WTC11 (cell line): ENCODE data around the gene ISCA2. TPM values are rescaled to one million over a fixed set of nuclear protein-coding genes. Genes with fewer than 3 reads are reported as not detected.

Experiments
- ATAC-seq: fragments of 200-7000 bp; cut with Tn5 transposase; 2 replicates; pipeline ENCODE4 v1.10.0; 2021; ENCODE audit warnings: mild to moderate bottlenecking, moderate library complexity
- CTCF ChIA-PET: fragments of 300-600 bp; sonication (Branson Sonifier 250); formaldehyde crosslinking; loops from one replicate; lab custom pipeline; 2021; ENCODE audit warnings: antibody characterized with exemption; lab: Charles Lee
- POLR2A ChIA-PET: fragments of 350-600 bp; sonication (Branson Sonifier 250); formaldehyde crosslinking; loops from one replicate; lab custom pipeline; 2021; ENCODE audit warnings: antibody characterized with exemption; lab: Charles Lee
- DNase-seq: peaks from one replicate; pipeline ENCODE4 v3.0.0; 2021; ENCODE audit warnings: low spot score
- H3K27ac Mint-ChIP-seq: 2 replicates; pipeline ENCODE4 v1.8.0; 2021; ENCODE audit warnings: mixed read lengths
- H3K27me3 Mint-ChIP-seq: 2 replicates; pipeline ENCODE4 v1.8.0; 2021; ENCODE audit warnings: low read depth, mild to moderate bottlenecking, moderate library complexity, mixed read lengths
- H3K36me3 Mint-ChIP-seq: 2 replicates; pipeline ENCODE4 v1.8.0; 2021; ENCODE audit warnings: mixed read lengths
- H3K4me1 Mint-ChIP-seq: 2 replicates; pipeline ENCODE4 v1.8.0; 2022; ENCODE audit warnings: mixed read lengths
- H3K4me3 Mint-ChIP-seq: 2 replicates; pipeline ENCODE4 v1.8.0; 2021; ENCODE audit warnings: mild to moderate bottlenecking, moderate library complexity, mixed read lengths
- H3K9me3 Mint-ChIP-seq: 2 replicates; pipeline ENCODE4 v1.8.0; 2021; ENCODE audit warnings: mixed read lengths
- ATF1 ChIP-seq: sonication (generic); formaldehyde crosslinking; IDR thresholded peaks from 2 replicates; pipeline ENCODE4 v1.8.1; 2023; ENCODE audit warnings: mild to moderate bottlenecking, moderate library complexity, missing genetic modification reagents
- ELF4 ChIP-seq: sonication (generic); formaldehyde crosslinking; IDR thresholded peaks from 2 replicates; pipeline ENCODE4 v1.8.1; 2022; ENCODE audit warnings: low read depth, mild to moderate bottlenecking, moderate library complexity, missing genetic modification reagents
- FOXP1 ChIP-seq: sonication (generic); formaldehyde crosslinking; IDR thresholded peaks from 2 replicates; pipeline ENCODE4 v1.8.0; 2022; ENCODE audit warnings: missing genetic modification reagents, mild to moderate bottlenecking, moderate library complexity, borderline replicate concordance
- GABPB1 ChIP-seq: sonication (generic); formaldehyde crosslinking; IDR thresholded peaks from 2 replicates; pipeline ENCODE4 v1.8.1; 2023; ENCODE audit warnings: mild to moderate bottlenecking, missing genetic modification reagents
- JAZF1 ChIP-seq: fragments of 250-450 bp; sonication (Bioruptor Pico); IDR thresholded peaks from 2 replicates; pipeline ENCODE4 v1.9.0; 2021; ENCODE audit warnings: moderate library complexity, mild to moderate bottlenecking, inconsistent platforms
- JUN ChIP-seq: sonication (generic); formaldehyde crosslinking; IDR thresholded peaks from 2 replicates; pipeline ENCODE4 v1.8.0; 2023; ENCODE audit warnings: mild to moderate bottlenecking, missing genetic modification reagents
- KAT7 ChIP-seq: sonication (generic); formaldehyde crosslinking; IDR thresholded peaks from 2 replicates; pipeline ENCODE4 v1.8.1; 2023; ENCODE audit warnings: missing genetic modification reagents, mild to moderate bottlenecking, borderline replicate concordance
- NR1H2 ChIP-seq: sonication (generic); formaldehyde crosslinking; IDR thresholded peaks from 2 replicates; pipeline ENCODE4 v1.9.0; 2021; ENCODE audit warnings: mild to moderate bottlenecking, moderate library complexity, missing genetic modification reagents
- PRRX2 ChIP-seq: fragments of 250-450 bp; sonication (Bioruptor Pico); IDR thresholded peaks from 2 replicates; pipeline ENCODE4 v1.8.0; 2021; ENCODE audit warnings: mild to moderate bottlenecking
- RELA ChIP-seq: sonication (generic); formaldehyde crosslinking; IDR thresholded peaks from 2 replicates; pipeline ENCODE4 v1.8.1; 2022; ENCODE audit warnings: missing genetic modification reagents, mild to moderate bottlenecking, borderline replicate concordance
- SMAD4 ChIP-seq: sonication (generic); formaldehyde crosslinking; IDR thresholded peaks from 2 replicates; pipeline ENCODE4 v1.8.0; 2022; ENCODE audit warnings: mild to moderate bottlenecking, missing genetic modification reagents
- SOX15 ChIP-seq: fragments of 250-450 bp; sonication (Bioruptor Pico); IDR thresholded peaks from 2 replicates; pipeline ENCODE4 v1.9.0; 2021; ENCODE audit warnings: mild to moderate bottlenecking
- TCF7 ChIP-seq: sonication (generic); formaldehyde crosslinking; IDR thresholded peaks from 2 replicates; pipeline ENCODE4 v1.8.0; 2022; ENCODE audit warnings: mild to moderate bottlenecking, low read depth, missing genetic modification reagents, moderate library complexity
- TEAD1 ChIP-seq: sonication (generic); formaldehyde crosslinking; IDR thresholded peaks from 2 replicates; pipeline ENCODE4 v1.8.0; 2022; ENCODE audit warnings: mild to moderate bottlenecking, missing genetic modification reagents
- ZNF138 ChIP-seq: sonication (generic); formaldehyde crosslinking; conservative IDR thresholded peaks from 2 replicates; pipeline ENCODE4 v1.8.1; 2022; ENCODE audit warnings: mild to moderate bottlenecking, moderate library complexity, missing genetic modification reagents
- total RNA-seq: library from RNA; stranded (reverse); gene quantifications from 3 replicates; pipeline ENCODE4 v1.2.3, GENCODE V29; 2021
- TF ChIP-seq, protein P1 (sequence below): sonication (generic); formaldehyde crosslinking; IDR thresholded peaks from 2 replicates; pipeline ENCODE4 v1.8.1; 2022; ENCODE audit warnings: low read depth, missing genetic modification reagents, borderline replicate concordance
- TF ChIP-seq, protein P2 (sequence below): sonication (generic); formaldehyde crosslinking; IDR thresholded peaks from 2 replicates; pipeline ENCODE4 v1.8.1; 2023; ENCODE audit warnings: mild to moderate bottlenecking, moderate library complexity, missing genetic modification reagents
- TF ChIP-seq, protein P3 (sequence below): sonication (generic); formaldehyde crosslinking; IDR thresholded peaks from 2 replicates; pipeline ENCODE4 v1.8.0; 2023; ENCODE audit warnings: mild to moderate bottlenecking, missing genetic modification reagents
- TF ChIP-seq, protein P4 (sequence below): sonication (generic); formaldehyde crosslinking; IDR thresholded peaks from 2 replicates; pipeline ENCODE4 v1.8.0; 2023; ENCODE audit warnings: missing genetic modification reagents
- TF ChIP-seq, protein P5 (sequence below): fragments of 250-450 bp; sonication (Bioruptor Pico); IDR thresholded peaks from 2 replicates; pipeline ENCODE4 v1.9.0; 2021; ENCODE audit warnings: mild to moderate bottlenecking
- TF ChIP-seq, protein P6 (sequence below): sonication (generic); formaldehyde crosslinking; IDR thresholded peaks from 2 replicates; pipeline ENCODE4 v1.8.1; 2022; ENCODE audit warnings: mild to moderate bottlenecking, missing genetic modification reagents, moderate library complexity, borderline replicate concordance
- TF ChIP-seq, protein P7 (sequence below): fragments of 250-450 bp; sonication (Bioruptor Pico); IDR thresholded peaks from 2 replicates; pipeline ENCODE4 v1.9.0; 2021; ENCODE audit warnings: mild to moderate bottlenecking
- TF ChIP-seq, protein P8 (sequence below): fragments of 250-450 bp; sonication (Bioruptor Pico); IDR thresholded peaks from 2 replicates; pipeline ENCODE4 v2.1.2; 2022; ENCODE audit warnings: mild to moderate bottlenecking, moderate library complexity

Gene ISCA2
- total RNA-seq, 1 experiment from 2014 or later: 50.1 TPM

DNA sequence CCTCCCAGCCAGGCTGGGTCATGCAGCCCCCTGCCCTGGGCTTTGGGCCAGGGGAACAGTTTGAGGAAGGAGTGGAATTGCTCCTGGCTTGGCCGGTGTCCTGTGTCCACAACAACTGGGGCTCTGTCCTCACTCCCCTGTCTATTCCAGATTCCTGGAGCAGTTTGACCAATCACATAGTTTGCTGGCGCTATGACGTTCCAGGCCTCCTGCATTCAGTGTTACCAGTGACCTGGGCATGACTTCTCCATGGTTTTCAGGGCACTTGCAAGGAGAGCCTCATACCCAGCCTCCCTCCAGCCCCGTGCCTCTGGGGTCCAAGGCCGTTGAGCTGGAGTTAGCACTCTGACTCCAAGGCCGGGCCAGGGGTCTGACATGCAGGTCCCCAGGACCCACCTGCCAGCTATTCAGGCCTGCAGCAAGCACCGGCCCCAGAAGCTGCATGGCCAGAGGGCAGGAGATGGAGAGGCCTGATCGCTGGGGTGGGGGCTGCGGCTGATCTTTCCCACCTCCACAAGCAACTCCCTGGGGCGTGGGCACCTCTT, 34.2 kb downstream of the ISCA2 start:
- CTCF ChIA-PET: interaction anchor here (0.8 to 3.3 kb wide), 17 partner anchors 10 to 333 kb away, joined by 3 to 25 read pairs (median 5); no protein-coding TSS in a partner anchor
- no peaks in the 10 kb centered on the region for H3K27me3 Mint-ChIP-seq
- ATAC-seq: no peak
- H3K9me3 Mint-ChIP-seq: no peaks in the 10 kb centered on the region
- H3K4me3 Mint-ChIP-seq: no peak overlapping the region
- peaks cover 7% of the 10 kb centered on the region for H3K4me1 Mint-ChIP-seq
- H3K27ac Mint-ChIP-seq: no peak overlapping the region
- POLR2A ChIA-PET: no interaction called here
- no peak for DNase-seq
- no peak for TF ChIP-seq ZNF138 (CRISPR knock-in tag)
- no peak for TF ChIP-seq RELA (CRISPR knock-in tag)
- TF ChIP-seq, protein P1, sequence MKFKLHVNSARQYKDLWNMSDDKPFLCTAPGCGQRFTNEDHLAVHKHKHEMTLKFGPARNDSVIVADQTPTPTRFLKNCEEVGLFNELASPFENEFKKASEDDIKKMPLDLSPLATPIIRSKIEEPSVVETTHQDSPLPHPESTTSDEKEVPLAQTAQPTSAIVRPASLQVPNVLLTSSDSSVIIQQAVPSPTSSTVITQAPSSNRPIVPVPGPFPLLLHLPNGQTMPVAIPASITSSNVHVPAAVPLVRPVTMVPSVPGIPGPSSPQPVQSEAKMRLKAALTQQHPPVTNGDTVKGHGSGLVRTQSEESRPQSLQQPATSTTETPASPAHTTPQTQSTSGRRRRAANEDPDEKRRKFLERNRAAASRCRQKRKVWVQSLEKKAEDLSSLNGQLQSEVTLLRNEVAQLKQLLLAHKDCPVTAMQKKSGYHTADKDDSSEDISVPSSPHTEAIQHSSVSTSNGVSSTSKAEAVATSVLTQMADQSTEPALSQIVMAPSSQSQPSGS (CRISPR knock-in tag): no peak
- no peak for TF ChIP-seq TCF7 (CRISPR knock-in tag)
- TF ChIP-seq ATF1 (CRISPR knock-in tag): no peak
- no peak for TF ChIP-seq JAZF1 (CRISPR knock-in tag)
- no peak for TF ChIP-seq JUN (CRISPR knock-in tag)
- no peak for TF ChIP-seq TEAD1 (CRISPR knock-in tag)
- TF ChIP-seq NR1H2 (CRISPR knock-in tag): no peak
- TF ChIP-seq, protein P2, sequence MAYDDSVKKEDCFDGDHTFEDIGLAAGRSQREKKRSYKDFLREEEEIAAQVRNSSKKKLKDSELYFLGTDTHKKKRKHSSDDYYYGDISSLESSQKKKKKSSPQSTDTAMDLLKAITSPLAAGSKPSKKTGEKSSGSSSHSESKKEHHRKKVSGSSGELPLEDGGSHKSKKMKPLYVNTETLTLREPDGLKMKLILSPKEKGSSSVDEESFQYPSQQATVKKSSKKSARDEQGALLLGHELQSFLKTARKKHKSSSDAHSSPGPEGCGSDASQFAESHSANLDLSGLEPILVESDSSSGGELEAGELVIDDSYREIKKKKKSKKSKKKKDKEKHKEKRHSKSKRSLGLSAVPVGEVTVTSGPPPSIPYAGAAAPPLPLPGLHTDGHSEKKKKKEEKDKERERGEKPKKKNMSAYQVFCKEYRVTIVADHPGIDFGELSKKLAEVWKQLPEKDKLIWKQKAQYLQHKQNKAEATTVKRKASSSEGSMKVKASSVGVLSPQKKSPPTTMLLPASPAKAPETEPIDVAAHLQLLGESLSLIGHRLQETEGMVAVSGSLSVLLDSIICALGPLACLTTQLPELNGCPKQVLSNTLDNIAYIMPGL (CRISPR knock-in tag): no peak
- TF ChIP-seq, protein P3, sequence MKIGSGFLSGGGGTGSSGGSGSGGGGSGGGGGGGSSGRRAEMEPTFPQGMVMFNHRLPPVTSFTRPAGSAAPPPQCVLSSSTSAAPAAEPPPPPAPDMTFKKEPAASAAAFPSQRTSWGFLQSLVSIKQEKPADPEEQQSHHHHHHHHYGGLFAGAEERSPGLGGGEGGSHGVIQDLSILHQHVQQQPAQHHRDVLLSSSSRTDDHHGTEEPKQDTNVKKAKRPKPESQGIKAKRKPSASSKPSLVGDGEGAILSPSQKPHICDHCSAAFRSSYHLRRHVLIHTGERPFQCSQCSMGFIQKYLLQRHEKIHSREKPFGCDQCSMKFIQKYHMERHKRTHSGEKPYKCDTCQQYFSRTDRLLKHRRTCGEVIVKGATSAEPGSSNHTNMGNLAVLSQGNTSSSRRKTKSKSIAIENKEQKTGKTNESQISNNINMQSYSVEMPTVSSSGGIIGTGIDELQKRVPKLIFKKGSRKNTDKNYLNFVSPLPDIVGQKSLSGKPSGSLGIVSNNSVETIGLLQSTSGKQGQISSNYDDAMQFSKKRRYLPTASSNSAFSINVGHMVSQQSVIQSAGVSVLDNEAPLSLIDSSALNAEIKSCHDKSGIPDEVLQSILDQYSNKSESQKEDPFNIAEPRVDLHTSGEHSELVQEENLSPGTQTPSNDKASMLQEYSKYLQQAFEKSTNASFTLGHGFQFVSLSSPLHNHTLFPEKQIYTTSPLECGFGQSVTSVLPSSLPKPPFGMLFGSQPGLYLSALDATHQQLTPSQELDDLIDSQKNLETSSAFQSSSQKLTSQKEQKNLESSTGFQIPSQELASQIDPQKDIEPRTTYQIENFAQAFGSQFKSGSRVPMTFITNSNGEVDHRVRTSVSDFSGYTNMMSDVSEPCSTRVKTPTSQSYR (CRISPR knock-in tag): no peak
- H3K36me3 Mint-ChIP-seq: no peaks in the 10 kb centered on the region

DNA sequence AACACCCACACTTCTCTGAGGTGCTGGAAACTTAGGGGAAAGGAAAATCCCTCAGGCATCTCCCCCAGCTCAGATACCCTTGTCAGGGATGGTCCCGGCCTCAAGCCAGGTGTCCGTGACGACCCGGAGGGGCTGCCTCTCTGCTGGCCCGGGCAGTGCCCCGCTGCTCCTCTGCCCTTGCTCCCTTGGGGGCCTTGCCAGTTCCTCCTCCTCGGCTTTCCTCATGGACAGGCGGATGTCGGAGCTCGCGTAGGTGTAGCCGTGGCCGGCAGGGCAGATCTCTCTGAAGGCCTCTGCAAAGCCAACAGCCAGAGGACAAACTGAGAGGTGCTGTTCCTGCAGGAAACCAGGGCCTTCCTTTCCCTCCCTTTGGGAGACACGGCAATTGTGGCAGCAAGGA, 34.8 kb downstream of the ISCA2 start:
- Mint-ChIP-seq H3K9me3 (no peaks in the 10 kb centered on the region), H3K4me3 (no peak overlapping the region), H3K27ac (no peak overlapping the region), H3K27me3 (no peaks in the 10 kb centered on the region), H3K36me3 (no peaks in the 10 kb centered on the region), H3K4me1 (peaks cover 7% of the 10 kb centered on the region)
- CTCF ChIA-PET: interaction anchor here (1.1 to 3.3 kb wide), 4 partner anchors 14 to 332 kb away, joined by 3 to 25 read pairs (median 8); no protein-coding TSS in a partner anchor
- POLR2A ChIA-PET: no interaction called here
- DNase-seq (no peak), ATAC-seq (no peak)
- no peak for TF ChIP-seq ZNF138 (CRISPR knock-in tag)
- no peak for TF ChIP-seq KAT7 (CRISPR knock-in tag)
- TF ChIP-seq, protein P4, sequence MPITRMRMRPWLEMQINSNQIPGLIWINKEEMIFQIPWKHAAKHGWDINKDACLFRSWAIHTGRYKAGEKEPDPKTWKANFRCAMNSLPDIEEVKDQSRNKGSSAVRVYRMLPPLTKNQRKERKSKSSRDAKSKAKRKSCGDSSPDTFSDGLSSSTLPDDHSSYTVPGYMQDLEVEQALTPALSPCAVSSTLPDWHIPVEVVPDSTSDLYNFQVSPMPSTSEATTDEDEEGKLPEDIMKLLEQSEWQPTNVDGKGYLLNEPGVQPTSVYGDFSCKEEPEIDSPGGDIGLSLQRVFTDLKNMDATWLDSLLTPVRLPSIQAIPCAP (CRISPR knock-in tag): no peak
- TF ChIP-seq, protein P5, sequence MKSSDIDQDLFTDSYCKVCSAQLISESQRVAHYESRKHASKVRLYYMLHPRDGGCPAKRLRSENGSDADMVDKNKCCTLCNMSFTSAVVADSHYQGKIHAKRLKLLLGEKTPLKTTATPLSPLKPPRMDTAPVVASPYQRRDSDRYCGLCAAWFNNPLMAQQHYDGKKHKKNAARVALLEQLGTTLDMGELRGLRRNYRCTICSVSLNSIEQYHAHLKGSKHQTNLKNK: no peak
- no peak for TF ChIP-seq SOX15 (CRISPR knock-in tag)
- TF ChIP-seq PRRX2 (CRISPR knock-in tag): no peak
- TF ChIP-seq, protein P6, sequence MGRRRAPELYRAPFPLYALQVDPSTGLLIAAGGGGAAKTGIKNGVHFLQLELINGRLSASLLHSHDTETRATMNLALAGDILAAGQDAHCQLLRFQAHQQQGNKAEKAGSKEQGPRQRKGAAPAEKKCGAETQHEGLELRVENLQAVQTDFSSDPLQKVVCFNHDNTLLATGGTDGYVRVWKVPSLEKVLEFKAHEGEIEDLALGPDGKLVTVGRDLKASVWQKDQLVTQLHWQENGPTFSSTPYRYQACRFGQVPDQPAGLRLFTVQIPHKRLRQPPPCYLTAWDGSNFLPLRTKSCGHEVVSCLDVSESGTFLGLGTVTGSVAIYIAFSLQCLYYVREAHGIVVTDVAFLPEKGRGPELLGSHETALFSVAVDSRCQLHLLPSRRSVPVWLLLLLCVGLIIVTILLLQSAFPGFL (CRISPR knock-in tag): no peak
- TF ChIP-seq FOXP1: no peak
- TF ChIP-seq, protein P7, sequence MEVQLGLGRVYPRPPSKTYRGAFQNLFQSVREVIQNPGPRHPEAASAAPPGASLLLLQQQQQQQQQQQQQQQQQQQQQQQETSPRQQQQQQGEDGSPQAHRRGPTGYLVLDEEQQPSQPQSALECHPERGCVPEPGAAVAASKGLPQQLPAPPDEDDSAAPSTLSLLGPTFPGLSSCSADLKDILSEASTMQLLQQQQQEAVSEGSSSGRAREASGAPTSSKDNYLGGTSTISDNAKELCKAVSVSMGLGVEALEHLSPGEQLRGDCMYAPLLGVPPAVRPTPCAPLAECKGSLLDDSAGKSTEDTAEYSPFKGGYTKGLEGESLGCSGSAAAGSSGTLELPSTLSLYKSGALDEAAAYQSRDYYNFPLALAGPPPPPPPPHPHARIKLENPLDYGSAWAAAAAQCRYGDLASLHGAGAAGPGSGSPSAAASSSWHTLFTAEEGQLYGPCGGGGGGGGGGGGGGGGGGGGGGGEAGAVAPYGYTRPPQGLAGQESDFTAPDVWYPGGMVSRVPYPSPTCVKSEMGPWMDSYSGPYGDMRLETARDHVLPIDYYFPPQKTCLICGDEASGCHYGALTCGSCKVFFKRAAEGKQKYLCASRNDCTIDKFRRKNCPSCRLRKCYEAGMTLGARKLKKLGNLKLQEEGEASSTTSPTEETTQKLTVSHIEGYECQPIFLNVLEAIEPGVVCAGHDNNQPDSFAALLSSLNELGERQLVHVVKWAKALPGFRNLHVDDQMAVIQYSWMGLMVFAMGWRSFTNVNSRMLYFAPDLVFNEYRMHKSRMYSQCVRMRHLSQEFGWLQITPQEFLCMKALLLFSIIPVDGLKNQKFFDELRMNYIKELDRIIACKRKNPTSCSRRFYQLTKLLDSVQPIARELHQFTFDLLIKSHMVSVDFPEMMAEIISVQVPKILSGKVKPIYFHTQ (CRISPR knock-in tag): no peak
- TF ChIP-seq SMAD4 (CRISPR knock-in tag): no peak
- TF ChIP-seq ELF4 (CRISPR knock-in tag): no peak
- no peak for TF ChIP-seq GABPB1
- TF ChIP-seq, protein P8, sequence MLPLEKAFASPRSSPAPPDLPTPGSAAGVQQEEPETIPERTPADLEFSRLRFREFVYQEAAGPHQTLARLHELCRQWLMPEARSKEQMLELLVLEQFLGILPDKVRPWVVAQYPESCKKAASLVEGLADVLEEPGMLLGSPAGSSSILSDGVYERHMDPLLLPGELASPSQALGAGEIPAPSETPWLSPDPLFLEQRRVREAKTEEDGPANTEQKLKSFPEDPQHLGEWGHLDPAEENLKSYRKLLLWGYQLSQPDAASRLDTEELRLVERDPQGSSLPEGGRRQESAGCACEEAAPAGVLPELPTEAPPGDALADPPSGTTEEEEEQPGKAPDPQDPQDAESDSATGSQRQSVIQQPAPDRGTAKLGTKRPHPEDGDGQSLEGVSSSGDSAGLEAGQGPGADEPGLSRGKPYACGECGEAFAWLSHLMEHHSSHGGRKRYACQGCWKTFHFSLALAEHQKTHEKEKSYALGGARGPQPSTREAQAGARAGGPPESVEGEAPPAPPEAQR (CRISPR knock-in tag): no peak
